ENCODE data around the gene TRIP13. TPM values are rescaled to one million over a fixed set of nuclear protein-coding genes. Genes with fewer than 3 reads are reported as not detected.
"Not testable (repeated sequence)": the region's sequence is repeated elsewhere in the genome, so short reads cannot be mapped to it uniquely, and the experiment has no call there.

The TRIP13 gene
- total RNA-seq, 1 donor from 2014 or later, result 3.0 TPM

DNA sequence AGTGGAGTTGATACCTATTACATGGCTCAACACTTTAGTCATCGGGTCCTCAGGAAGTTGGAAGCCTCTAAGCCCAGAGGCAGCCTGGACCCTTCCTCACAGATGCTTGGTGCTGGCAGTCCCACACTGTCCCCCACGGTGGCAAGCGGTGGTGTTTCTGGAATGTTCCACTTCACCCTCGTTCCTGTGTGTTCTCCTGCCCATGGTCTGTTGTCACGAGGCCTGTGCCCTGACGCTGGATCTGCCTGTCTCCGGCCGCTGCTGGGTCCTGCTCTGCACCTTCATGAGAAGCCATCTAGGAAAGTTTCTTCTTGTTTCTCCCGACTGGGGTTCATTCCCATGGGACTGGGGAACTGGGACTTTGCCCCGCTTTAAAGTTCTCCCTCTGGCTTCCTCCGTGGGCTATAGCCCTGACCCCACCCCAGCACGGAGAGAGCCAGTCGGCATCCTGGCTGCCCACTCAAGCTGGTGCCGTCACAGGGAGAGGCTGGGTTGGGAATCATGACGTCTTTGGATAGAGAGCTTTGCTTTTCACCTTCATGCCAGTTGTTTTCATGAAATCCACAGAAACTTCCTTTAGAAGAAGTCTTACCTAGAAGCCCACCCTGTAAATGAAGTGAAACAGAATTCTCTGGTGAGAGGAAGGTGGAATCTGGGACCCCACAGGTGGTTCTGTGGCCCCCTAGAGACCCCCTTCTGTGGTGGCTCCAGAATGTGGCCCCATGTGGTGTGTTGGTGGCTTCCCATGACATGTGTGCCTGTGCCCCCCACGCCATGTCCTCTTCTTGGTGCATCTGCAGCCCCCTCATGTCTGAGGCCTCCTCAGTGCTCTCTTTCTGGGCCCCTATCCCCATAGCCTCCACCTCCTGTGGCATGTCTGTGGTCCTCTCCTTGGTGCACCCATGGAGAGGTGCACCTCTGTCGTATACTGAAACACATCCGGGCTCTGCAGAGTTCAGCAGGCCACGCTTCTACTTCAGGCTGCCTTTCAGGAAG lies 43.8 kb downstream of the TRIP13 start:
- no peak for DNase-seq (ENCODE audit: low read depth in 2 of 2)

DNA sequence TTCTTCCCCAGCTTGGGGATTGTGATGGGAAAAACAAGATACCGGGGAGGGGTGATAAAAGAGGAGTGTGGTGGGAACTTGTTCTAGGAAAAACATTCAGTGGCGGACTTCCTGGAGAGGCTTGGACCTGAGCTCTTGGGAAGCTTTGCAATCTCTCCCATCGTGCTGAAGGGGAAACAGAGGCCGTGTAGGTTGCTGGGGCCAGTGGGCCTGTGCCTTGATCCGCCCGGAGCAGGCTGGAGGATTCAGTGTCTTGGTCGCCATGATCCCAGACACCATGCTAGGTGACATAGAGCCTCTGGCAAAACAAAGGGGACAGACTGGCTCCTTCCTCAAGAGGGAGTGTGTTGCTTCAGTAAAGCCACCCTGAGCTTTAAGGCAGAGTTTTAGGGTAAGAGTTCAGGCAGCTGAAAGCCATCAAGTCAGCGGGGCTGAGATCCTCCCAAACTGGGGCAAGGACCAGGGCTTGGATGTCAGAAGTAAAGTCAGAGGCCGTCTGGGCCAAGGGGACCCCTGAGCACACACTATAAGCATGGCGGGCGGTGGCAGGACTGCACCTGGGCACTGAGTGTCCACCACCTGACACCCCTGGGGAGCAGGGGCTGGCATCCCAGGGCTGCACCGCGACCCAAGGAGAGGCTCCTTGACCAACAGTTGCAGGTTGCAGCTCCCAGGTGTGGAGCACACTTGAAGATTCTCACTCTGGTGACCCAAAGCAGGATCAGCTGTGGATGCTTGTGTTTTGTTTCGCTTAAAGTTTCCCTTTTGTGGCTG lies 44.7 kb downstream of the TRIP13 start:
- DNase-seq (ENCODE audit: low read depth in 2 of 2), result no peak

DNA sequence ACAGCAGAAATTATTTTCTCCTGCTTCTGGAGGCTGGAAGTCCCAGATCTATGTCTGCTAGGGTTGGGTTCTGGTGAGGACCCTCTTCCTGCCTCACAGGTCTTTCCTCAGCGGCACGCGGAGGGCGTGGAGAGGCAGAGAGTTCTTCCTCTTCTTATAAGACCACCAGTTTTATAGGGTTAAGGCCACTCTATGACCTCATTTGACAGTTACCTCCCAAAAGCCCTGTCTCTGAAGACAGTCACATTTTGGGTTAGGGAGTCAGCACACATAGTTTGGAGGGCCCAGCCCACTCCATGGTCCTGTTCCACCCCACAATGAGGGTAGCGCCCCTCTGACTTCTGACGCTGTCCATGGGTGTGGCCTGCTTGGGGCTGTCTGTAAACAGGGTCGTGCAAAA lies 46.7 kb downstream of the TRIP13 start:
- DNase-seq (ENCODE audit: low read depth in 2 of 2), result no peak

- not testable (repeated sequence) for DNase-seq (ENCODE audit: low read depth in 2 of 2)
Observed at GRCh38 chr5:940741-941140, 48.1 kb downstream of the TRIP13 start.

- DNase-seq (ENCODE audit: low read depth in 2 of 2), result no peak
Observed at GRCh38 chr5:943201-943917, 50.7 kb downstream of the TRIP13 start.

GRCh38 chr5:943918-944620 lies 51.4 kb downstream of the TRIP13 start:
- no peak for DNase-seq (ENCODE audit: low read depth in 2 of 2)

GRCh38 chr5:944621-944927 lies 51.9 kb downstream of the TRIP13 start:
- DNase-seq (ENCODE audit: low read depth in 2 of 2), result no peak

GRCh38 chr5:944992-945685 lies 52.5 kb downstream of the TRIP13 start:
- no peak for DNase-seq (ENCODE audit: low read depth in 2 of 2)

GRCh38 chr5:945691-946551 lies 53.2 kb downstream of the TRIP13 start:
- DNase-seq (ENCODE audit: low read depth in 2 of 2), result peak in 1 of 2 donors; percentile 48

DNA sequence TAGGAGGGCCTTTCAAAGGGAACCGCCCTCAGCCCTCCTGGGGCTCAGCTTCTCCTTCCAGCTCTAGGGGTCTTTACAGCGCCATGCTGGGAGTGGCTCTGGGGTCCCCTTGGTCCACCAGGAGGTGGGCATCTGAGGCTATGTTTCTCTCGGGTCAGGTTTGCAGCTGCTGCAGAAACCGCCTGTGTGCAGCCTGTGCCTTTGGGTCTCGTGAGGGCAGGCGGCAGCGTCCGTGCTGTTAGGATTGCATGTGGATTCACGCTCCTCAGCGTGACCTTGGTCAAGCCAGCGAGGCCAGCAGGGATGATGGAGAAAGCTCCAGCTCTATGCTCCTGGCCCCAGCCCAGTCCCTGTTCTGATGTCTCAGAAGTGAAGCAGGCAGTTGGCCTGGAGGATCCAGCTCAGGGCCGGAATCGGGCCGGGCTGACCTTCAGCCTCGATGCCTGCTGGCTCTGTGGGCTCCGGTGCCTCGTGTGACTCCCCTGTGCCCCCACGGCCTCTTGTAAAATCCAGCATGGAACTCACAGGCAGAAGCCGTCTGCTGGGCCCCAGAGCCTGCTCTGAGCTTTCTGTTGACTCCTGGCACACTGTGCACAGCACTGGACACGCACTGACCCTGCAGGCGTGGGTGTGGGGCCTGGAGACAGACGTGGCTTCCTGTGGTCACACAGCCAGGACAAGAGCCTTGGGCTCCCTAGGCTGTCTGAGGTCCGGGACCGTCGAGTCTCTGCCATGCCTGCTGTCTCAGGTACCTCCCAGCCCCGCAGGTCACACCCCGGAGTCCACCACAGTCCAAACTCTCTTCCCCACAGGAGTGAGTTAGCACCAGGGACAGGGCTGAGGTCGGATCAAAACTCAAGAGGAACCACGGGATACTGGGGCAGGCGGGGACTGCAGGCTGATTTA lies 54.3 kb downstream of the TRIP13 start:
- DNase-seq (ENCODE audit: low read depth in 2 of 2), result no peak

DNA sequence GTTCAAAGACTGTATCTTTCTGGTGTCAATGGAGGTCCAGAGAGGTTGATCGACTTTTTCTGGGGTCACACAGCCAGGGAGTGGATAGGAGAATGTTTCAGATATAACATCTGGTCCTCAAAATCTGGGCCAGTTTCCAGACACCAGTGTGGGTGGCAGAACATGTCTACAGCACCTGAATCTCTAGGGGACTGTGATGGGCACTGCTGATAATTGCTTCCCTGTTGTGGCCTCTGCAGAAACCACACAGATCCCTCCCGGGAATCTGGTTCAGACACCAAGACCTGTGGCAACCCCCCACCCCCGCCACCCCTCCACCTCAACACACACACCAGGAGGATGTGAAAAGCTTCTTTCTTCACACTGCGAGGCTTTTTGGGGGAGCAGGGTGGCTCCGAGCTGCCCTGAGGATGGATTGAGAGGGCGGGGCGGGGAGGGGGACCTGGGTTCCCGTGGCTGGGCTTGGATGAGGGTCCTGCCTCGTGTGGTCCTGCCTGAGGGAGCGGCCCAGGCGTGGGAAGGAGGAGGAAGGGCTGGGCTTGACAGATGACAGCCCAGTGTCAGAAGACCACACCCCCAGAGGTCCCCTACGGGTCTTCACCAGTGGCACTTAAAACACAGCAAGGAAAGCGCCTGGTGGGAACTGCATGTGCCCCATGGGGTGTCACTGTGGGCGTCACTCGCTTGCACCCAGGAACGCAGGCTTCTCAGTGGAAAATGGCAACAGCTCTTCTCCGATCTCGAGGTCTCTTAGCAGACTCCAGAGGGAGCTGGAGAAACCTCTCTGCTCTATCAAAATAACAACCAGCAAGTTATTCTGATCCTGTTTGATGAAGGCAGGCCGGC lies 55.2 kb downstream of the TRIP13 start:
- DNase-seq (ENCODE audit: low read depth in 2 of 2), result no peak

- DNase-seq (ENCODE audit: low read depth in 2 of 2), result no peak
Observed at GRCh38 chr5:948472-949274, 56.0 kb downstream of the TRIP13 start.

DNA sequence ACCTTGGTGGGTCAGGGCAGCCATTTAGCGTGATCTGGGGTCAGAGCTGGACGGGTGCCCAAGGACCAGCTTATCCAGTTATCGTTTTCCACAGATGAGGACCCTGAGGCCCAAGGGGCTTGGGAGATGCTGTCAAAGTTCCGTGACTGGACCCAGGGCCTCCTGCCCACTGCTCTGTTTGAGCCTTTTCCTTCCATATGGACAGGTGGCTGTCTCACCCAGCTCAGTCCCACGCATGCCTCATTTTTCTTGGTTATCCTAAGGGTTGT lies 56.5 kb downstream of the TRIP13 start:
- DNase-seq (ENCODE audit: low read depth in 2 of 2), result no peak

DNA sequence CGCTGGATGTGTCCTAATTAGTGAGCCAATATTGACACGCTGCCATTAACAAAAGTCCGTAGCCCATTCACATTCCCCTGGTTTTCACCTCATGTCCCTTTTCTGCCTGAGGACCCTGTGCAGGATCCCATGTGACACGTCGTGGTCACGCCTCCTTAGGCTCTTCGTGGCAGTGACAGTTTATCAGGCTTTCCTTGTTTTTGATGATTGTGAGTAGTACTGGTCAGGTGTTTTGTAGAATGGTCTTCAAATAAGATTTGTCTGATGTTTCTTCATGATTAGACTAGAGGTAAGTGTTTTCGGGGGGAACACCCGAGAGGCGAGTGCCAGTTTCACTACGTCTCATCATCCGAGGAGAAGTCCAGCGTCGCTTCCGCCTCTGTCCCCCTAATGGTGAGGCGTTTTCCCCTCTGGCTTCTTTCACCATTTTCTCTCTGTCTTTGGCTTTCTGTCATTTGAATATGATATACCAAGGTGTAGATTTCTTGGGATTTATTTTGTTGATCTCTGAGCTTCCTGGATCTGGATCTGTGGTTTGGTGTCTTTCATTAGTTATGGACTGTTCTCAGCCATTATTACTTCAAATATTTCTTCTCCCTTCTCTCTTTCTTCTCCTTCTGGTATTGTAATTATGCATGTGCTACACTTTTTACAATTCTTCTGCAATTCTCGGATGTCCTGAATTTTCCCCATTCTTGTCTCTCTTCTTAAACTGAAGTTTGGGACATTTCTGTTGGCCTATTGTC lies 57.3 kb downstream of the TRIP13 start:
- DNase-seq (ENCODE audit: low read depth in 2 of 2), result no peak

GRCh38 chr5:951940-952596 lies 59.4 kb downstream of the TRIP13 start:
- DNase-seq (ENCODE audit: low read depth in 2 of 2), result no peak

All from lung microvascular endothelial cell (primary cell).